ENCODE results near the gene GP2.
A peak's percentile ranks its signal among the peaks of the same experiment; 100 is the strongest.

The GP2 gene

GRCh38 chr16:20303012-20303411 lies 24.3 kb downstream of the GP2 start:
- DNase-seq, result no peak

GRCh38 chr16:20302389-20302788 lies 24.9 kb downstream of the GP2 start:
- DNase-seq, result no peak

GRCh38 chr16:20301840-20302239 lies 25.5 kb downstream of the GP2 start:
- no peak for DNase-seq

- peak; percentile 61 for DNase-seq
These were observed 26.8 kb downstream of the GP2 start for GRCh38 chr16:20300312-20301097.

GRCh38 chr16:20298452-20298851 lies 28.9 kb downstream of the GP2 start:
- DNase-seq, result no peak

- no peak for DNase-seq
These were observed 35.8 kb downstream of the GP2 start for GRCh38 chr16:20291208-20292206.

- DNase-seq, result no peak
These were observed 37.7 kb downstream of the GP2 start for GRCh38 chr16:20289571-20289970.

GRCh38 chr16:20285993-20286499 lies 41.3 kb downstream of the GP2 start:
- no peak for DNase-seq

GRCh38 chr16:20280259-20280658 lies 47.1 kb downstream of the GP2 start:
- no peak for DNase-seq

GRCh38 chr16:20271893-20272292 lies 55.4 kb downstream of the GP2 start:
- no peak for DNase-seq

- DNase-seq, result no peak
These were observed 58.9 kb downstream of the GP2 start for GRCh38 chr16:20268409-20268808.

- DNase-seq, result no peak
These were observed 62.3 kb downstream of the GP2 start for GRCh38 chr16:20265019-20265418.

- DNase-seq, result no peak
These were observed 64.0 kb downstream of the GP2 start for GRCh38 chr16:20263138-20263855.

- no peak for DNase-seq
These were observed 65.1 kb downstream of the GP2 start for GRCh38 chr16:20262248-20262647.

- no peak for DNase-seq
These were observed 66.9 kb downstream of the GP2 start for GRCh38 chr16:20260215-20261009.

All from NCI-H2029 (cell line).